ENCODE data around the gene SNX9.

The SNX9 gene

DNA sequence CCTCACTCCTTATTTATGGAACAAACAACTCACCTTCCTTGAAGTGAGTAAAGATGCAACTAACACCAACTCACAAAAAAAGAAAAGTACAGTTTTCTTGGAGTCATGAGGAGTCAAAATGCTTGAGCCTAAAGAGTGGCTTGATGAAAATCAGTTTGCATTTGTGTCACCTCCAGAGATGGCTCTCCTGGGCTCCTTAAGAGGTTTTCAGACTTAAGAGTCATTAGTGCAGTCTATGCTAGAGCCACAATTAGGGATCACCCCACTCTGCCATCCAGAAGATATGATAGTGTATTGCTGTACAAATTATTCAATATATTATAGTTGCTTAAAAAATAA is 11.9 kb upstream of the SNX9 start:
- Mint-ChIP-seq H3K27me3 (peaks cover under 1% of the 10 kb centered on the region), H3K4me1 (peaks cover 15% of the 10 kb centered on the region), H3K9me3 (peaks cover 4% of the 10 kb centered on the region), H3K36me3 (peaks cover 5% of the 10 kb centered on the region), H3K4me3 (no peak overlapping the region), H3K27ac (no peak overlapping the region)
- DNase-seq (ENCODE audit: low spot score in 2 of 2) (no peak), ATAC-seq (ENCODE audit: low read depth) (no peak)

DNA sequence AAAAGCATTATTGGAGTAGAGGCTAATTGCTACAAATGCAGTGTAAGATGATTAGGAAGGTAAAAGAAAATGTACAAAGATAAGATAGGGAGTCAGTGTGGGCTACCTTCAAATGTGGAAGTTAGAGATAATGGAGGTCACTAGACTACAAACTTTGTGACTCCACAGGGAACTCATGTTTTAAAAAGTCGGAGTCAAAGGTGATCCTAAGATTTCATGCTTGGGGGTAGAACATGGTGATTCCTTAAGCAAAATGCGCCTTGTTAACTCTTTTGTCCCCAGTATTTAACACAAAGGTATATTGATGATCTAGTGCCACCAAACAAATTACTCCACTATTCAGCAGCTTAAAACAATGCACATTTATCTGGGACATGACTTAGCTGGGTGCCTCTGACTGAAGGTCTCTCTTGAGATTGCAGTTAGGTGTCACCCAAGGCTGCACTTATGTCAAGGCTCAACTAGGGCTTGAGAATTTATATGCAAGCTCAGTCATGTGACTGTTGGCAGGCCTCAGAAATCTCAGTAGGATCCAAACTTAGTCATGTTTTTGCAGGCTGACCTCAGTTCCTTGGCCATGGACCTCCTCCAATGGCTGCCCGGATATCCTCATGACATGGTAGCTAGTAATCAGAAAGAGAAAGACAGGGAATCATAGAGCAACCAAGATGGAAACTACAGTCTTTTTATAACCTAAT is 11.4 kb upstream of the SNX9 start:
- ATAC-seq (ENCODE audit: low read depth) (no peak), DNase-seq (ENCODE audit: low spot score in 2 of 2) (no peak)
- H3K27ac Mint-ChIP-seq = peak overlapping the region; percentile 36
- H3K4me1 Mint-ChIP-seq = peaks cover 15% of the 10 kb centered on the region
- H3K4me3 Mint-ChIP-seq = no peak overlapping the region
- no peaks in the 10 kb centered on the region for H3K27me3 Mint-ChIP-seq
- H3K36me3 Mint-ChIP-seq = peaks cover 5% of the 10 kb centered on the region
- H3K9me3 Mint-ChIP-seq = peaks cover 4% of the 10 kb centered on the region

DNA sequence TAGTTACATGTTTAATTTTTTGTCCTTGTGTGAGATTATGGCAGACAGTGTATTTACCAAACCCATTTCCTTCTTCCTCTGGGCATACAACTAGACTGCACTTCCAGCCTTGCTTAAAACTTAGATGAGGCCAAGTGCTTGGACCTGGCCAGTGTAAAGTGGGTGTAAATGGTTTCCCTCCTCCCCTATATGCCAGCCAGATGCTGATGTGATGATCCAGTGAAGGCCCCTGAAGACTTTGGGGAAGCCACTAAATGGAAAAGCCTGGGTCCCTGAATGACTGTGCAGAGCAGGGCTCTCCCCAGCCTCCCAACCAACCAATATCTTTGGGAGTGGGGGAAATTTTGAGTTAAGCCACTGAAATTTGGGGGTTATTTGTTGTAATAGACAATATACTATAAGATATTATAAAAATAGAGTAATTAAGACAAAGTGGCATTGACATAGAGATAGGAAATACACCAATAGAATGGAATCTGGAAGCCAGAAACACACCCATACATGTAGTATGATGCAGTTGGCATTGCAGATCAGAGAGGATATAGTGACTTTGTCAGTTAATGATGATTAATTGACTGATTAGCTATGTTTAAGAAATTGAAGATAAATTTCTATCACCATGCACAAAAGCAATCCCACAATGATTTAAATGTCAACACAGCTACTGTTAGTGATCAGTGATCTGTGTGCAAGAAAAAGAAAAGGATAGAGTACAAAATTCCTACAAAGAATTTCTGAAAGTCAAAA is 10.4 kb upstream of the SNX9 start:
- no peak overlapping the region for H3K4me3 Mint-ChIP-seq
- H3K27ac Mint-ChIP-seq = peak overlapping the region; percentile 36
- peaks cover 4% of the 10 kb centered on the region for H3K9me3 Mint-ChIP-seq
- ATAC-seq (ENCODE audit: low read depth) = no peak
- no peaks in the 10 kb centered on the region for H3K27me3 Mint-ChIP-seq
- no peak for DNase-seq (ENCODE audit: low spot score in 2 of 2)
- peaks cover 5% of the 10 kb centered on the region for H3K36me3 Mint-ChIP-seq
- H3K4me1 Mint-ChIP-seq = peaks cover 22% of the 10 kb centered on the region

DNA sequence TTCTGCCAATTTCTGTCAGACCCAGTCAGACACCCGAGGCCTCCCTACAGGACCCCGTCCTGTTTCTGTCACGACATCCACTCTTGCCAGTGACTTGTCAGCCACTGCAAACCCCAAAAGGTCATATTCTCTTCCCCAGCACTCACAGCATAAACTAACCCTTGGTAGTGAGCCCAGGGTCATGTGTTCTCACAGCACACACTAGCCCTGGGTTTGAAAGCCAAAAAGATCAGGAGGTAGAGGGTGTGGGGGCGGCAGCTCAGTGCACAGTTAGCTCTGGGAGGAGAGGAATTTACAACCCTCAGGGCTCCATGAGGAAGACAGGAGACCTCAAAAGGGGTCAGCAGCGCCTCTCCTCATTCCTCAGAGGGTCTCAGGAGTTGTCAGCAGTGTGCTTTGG is 9.9 kb upstream of the SNX9 start:
- H3K4me1 Mint-ChIP-seq = peaks cover 22% of the 10 kb centered on the region
- H3K36me3 Mint-ChIP-seq = peaks cover 3% of the 10 kb centered on the region
- H3K9me3 Mint-ChIP-seq = peaks cover 4% of the 10 kb centered on the region
- H3K4me3 Mint-ChIP-seq = no peak overlapping the region
- no peak overlapping the region for H3K27ac Mint-ChIP-seq
- ATAC-seq (ENCODE audit: low read depth) = no peak
- DNase-seq (ENCODE audit: low spot score in 2 of 2) = no peak
- H3K27me3 Mint-ChIP-seq = no peaks in the 10 kb centered on the region

DNA sequence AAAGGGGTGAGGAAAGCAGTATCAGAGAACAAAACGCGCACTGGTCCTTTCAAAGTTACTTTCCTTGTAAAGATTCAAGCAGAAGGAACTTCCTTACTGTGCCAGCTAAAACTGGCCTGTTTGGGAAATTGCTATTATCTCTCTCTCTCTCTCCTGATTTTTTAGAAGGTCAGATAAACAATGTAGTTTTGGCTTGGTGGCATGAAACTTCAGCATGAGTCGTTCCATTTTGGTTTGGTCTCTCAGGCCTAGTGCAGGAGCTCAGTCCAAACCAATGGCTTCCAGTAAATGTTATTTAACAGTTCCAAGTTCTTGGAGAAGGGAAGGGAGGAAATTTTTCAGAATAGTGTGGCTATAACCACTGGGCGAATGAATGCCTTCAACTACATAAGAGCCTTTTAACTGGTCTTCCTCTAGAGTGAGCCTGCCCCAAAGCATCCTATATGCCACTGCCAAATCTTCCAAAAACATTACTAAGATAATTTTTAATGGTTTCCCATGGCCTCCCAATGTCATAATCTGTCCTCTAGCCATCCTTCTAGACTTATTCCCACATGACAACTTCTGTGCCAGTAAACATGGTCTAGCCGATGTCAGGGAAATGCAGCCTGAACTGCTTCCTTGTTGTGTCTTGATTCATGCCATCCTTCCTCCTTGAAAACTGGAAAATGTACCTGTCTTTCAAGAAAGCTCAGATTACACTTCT is 9.1 kb upstream of the SNX9 start:
- Mint-ChIP-seq H3K27ac (peak overlapping the region; percentile 70), H3K27me3 (no peaks in the 10 kb centered on the region), H3K4me1 (peaks cover 24% of the 10 kb centered on the region), H3K9me3 (peaks cover 2% of the 10 kb centered on the region), H3K4me3 (no peak overlapping the region), H3K36me3 (no peaks in the 10 kb centered on the region)
- DNase-seq (ENCODE audit: low spot score in 2 of 2) = no peak
- no peak for ATAC-seq (ENCODE audit: low read depth)

DNA sequence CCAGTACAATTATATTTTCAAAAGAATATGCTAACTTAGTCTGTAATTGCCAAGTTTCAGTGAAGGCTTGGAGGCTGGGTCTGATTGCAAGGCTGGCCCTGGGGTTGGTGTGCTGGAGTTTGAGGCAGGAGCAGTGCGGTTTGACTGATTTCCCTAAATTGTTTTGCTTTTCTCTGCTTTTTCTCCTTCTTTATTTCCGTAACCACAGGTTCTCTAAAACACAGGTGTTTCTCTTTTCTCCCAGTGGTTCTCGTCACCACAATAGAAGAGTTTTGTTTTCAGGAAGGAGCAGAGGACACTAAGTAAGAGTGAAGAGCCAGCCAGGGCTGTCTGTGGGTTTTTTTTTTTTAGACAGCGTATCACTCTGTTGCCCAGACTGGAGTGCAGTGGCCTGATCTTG is 8.2 kb upstream of the SNX9 start:
- no peaks in the 10 kb centered on the region for H3K27me3 Mint-ChIP-seq
- DNase-seq (ENCODE audit: low spot score in 2 of 2) (peak in 1 of 2 donors; percentile 14), ATAC-seq (ENCODE audit: low read depth) (peak; percentile 83)
- H3K4me1 Mint-ChIP-seq = peaks cover 26% of the 10 kb centered on the region
- peak overlapping the region; percentile 70 for H3K27ac Mint-ChIP-seq
- H3K9me3 Mint-ChIP-seq = peaks cover 2% of the 10 kb centered on the region
- no peak overlapping the region for H3K4me3 Mint-ChIP-seq
- no peaks in the 10 kb centered on the region for H3K36me3 Mint-ChIP-seq

DNA sequence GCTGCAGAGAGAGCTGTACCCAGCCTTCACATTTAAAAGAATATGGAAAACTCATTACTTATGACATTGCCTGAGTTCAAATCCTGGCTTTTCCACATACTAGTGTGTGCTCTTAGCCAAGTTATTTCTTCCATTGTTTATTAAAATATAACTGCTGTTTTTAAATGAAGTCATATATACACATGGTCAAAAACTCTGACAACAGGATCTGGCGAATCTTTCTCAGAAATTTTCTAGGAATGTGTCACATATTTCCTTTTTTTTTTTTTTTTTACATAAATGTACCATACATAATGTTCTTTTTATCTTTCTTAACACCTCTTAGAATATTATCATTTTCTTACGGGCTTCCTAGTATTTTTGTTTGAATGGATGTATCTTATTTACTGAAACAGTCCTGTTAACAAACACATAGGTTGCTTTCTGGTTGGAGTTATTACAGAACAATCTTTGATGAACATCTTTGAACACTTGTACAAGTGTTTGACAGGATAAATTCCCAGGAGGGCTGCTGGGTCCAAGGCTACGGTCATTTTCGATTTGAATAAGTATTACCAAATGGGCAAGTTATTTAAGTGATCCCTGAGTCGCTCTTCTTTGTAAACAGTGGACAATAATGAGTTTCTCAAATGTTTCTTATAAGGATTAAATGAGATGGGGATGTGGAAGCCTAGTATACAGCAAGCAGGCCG is 1.6 kb upstream of the SNX9 start:
- peaks cover 2% of the 10 kb centered on the region for H3K36me3 Mint-ChIP-seq
- peaks cover 36% of the 10 kb centered on the region for H3K4me1 Mint-ChIP-seq
- H3K27ac Mint-ChIP-seq = peak overlapping the region; percentile 98
- ATAC-seq (ENCODE audit: low read depth) (no peak), DNase-seq (ENCODE audit: low spot score in 2 of 2) (no peak)
- H3K4me3 Mint-ChIP-seq = peak overlapping the region; percentile 83
- no peaks in the 10 kb centered on the region for H3K9me3 Mint-ChIP-seq
- no peaks in the 10 kb centered on the region for H3K27me3 Mint-ChIP-seq

DNA sequence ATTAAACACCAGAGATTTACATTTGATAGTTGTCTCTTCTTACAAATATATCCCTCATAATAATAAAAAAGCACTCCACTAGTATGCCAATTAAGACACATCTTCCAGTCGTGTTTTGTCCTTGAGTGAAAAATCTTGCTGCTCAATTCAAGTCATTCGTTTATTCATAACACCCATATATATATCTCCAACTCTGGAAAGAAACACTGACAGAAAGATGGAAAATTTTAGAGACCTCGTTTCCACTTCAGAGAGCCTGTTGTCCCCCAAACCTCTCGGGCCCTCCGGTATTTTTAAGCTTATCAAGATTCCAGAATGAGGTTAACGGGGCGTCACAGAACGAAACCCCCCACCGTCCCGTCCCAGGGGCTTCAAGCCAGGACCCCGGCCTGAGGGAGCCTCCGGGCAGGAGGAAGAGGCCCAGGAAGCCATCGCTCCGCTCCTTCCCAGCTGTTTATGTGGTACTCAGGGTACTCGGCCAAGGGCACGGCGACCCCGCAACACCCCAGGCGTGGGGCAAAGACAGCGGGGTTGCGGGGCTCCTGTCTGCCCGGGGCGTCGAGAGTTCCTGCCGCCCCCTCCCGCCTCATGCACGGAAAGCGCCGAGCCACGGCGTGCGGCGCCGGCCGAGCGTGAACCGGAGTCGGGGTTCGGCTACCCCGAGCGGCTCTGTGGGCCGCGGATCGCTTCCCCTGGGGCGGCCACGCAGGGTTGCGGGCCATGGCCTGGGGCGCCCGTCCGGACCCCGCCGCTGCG is 623 bp upstream of the SNX9 start:
- DNase-seq (ENCODE audit: low spot score in 2 of 2) (peak; percentile 20 to 51), ATAC-seq (ENCODE audit: low read depth) (peak; percentile 16)
- H3K27me3 Mint-ChIP-seq = no peaks in the 10 kb centered on the region
- peak overlapping the region; percentile 83 for H3K4me3 Mint-ChIP-seq
- H3K9me3 Mint-ChIP-seq = no peaks in the 10 kb centered on the region
- peak overlapping the region; percentile 98 for H3K27ac Mint-ChIP-seq
- peaks cover 2% of the 10 kb centered on the region for H3K36me3 Mint-ChIP-seq
- peaks cover 29% of the 10 kb centered on the region for H3K4me1 Mint-ChIP-seq

DNA sequence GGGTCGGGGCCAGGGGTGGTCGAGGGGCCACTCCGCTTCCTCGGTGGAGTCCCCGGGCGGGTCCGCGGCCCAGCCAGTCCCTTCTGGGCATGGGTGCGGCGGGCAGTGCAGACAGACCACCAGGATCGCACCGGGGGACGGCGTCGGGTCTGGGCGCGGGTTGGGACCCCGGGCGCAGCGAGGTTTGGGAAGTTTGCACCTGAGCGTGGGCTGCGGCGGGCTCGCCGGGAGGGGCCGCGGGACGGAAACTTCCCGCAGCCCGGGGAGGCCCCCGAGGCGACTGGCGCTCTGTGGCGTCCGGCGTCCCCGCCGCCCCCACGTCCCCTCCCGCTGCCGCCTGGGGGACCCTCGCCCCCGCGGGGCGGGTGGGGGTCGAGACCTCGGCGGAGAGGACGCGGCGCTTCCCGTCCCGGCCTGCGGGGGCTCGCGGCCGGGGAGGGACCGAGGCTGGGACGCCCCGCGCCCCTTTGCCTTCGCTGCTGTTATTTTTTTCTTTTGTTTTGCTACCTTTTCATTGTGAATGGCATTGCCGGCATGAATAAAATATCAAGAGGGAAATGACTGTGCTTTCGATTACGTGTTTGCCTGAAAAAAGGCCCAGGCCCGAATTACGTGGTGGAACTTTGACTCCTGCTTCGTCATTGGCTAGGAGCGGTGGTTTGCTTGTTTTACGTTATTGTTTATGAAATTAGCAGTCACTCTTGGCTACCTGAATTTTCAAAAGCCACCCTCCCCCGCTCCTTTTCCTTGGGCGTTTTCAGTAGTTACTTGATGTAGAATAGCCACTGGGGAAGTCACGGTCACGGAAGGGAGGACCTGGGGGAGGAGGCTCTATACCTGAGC is 703 bp downstream of the SNX9 start:
- Mint-ChIP-seq H3K36me3 (peaks cover 5% of the 10 kb centered on the region), H3K27ac (peak overlapping the region; percentile 98), H3K4me3 (peak overlapping the region; percentile 94), H3K9me3 (no peaks in the 10 kb centered on the region), H3K4me1 (peaks cover 28% of the 10 kb centered on the region), H3K27me3 (no peaks in the 10 kb centered on the region)
- peak; percentile 69 for ATAC-seq (ENCODE audit: low read depth)
- DNase-seq (ENCODE audit: low spot score in 2 of 2) = peak; percentile 65 to 70

DNA sequence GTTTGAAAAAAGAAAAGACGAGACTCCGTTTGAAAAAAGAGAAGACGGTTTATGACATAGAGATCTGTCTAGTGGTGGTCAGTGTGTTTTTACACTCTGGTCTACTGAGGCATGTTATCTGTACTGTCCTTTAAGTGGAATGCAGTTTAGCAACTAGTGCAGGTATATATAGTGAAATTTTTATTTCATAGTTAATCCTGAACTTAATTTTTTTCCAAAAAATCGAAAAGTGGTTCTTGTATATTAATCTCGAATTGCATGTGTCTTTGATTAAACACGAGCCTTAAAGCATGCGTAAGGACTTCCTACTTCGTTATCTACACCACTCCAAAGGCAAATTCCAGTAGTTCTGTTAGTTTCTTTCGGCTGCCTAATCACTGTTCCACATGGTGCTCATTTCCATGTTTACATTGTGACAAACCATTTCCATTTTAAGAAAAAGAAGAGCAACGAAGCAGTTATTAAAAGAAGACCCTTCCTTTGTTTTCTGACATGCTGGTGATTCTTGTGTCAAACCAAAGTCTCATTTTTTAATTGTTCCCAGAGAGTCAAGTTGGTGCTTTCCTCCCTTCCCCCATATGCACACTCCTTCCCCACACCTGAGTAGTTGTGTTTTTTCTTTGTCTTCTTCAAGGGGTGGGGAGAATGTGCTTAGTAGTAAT is 2.3 kb downstream of the SNX9 start:
- H3K4me1 Mint-ChIP-seq = peaks cover 35% of the 10 kb centered on the region
- no peaks in the 10 kb centered on the region for H3K9me3 Mint-ChIP-seq
- H3K27me3 Mint-ChIP-seq = no peaks in the 10 kb centered on the region
- H3K4me3 Mint-ChIP-seq = no peak overlapping the region
- peak overlapping the region; percentile 98 for H3K27ac Mint-ChIP-seq
- ATAC-seq (ENCODE audit: low read depth) (no peak), DNase-seq (ENCODE audit: low spot score in 2 of 2) (no peak)
- peaks cover 5% of the 10 kb centered on the region for H3K36me3 Mint-ChIP-seq

DNA sequence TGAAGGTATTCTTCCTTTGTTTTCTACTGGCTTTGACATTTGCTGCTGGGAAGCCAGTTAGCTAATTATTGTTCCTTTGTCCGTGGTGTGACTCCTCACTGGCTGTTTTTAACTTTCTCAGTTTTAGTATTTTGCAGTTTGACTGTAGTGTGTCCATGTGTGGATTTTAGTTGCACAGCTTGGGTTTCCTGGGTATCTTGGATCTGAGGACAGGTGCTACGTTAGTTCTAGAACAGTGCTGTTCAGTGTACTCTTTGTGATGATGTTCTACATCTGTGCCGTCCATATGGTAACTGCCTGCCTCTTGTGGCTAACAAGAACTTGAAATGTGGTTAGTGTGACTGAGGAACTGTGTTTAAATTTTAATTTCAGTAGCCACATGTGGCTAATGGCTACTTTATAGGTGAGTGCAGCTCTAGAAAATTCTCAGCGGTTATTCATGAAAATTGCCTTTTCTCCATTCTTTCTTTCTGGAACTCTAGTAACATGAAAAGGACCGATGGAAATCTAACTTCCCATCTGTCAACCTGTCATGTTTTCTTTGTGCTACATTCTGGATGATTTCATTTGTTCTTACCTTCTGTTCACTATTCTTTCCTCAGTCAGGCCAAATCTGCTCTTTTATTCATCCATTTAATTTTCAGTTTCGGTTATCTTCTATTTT is 7.4 kb downstream of the SNX9 start:
- H3K4me1 Mint-ChIP-seq = peaks cover 35% of the 10 kb centered on the region
- ATAC-seq (ENCODE audit: low read depth) = peak; percentile 78

DNA sequence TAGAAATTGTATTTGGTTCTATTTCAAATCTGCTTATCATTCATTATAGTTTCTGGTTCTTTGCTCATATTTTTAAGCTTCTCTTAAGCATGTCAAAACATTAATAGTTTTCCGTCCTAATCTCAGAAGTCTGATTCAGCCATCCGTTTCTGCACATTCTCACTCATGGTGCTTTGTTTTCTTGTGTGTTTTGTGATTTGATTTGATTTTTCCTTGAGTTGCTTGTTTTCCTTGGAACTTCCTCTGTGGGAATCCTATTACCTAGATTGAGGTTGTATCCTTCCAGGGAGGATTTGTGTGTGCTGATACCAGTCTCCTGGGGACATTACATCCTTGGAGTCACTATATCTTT is 7.9 kb downstream of the SNX9 start:
- Mint-ChIP-seq H3K4me3 (no peak overlapping the region), H3K9me3 (no peaks in the 10 kb centered on the region), H3K4me1 (peaks cover 35% of the 10 kb centered on the region), H3K27ac (no peak overlapping the region), H3K36me3 (peaks cover 13% of the 10 kb centered on the region), H3K27me3 (no peaks in the 10 kb centered on the region)
- ATAC-seq (ENCODE audit: low read depth) (no peak), DNase-seq (ENCODE audit: low spot score in 2 of 2) (no peak)

More for the DNA sequence above, 7.4 kb downstream of the SNX9 start:
- H3K9me3 Mint-ChIP-seq = no peaks in the 10 kb centered on the region
- peak overlapping the region; percentile 58 for H3K27ac Mint-ChIP-seq
- DNase-seq (ENCODE audit: low spot score in 2 of 2) = no peak
- H3K27me3 Mint-ChIP-seq = no peaks in the 10 kb centered on the region
- H3K36me3 Mint-ChIP-seq = peaks cover 11% of the 10 kb centered on the region
- peak overlapping the region; percentile 39 for H3K4me3 Mint-ChIP-seq
